ENCODE results near the gene GRM7. TPM values are rescaled to one million over a fixed set of nuclear protein-coding genes. Genes with fewer than 3 reads are reported as not detected.

The GRM7 gene
- polyA plus RNA-seq, 1 donor from 2014 or later = 23.8 TPM

DNA sequence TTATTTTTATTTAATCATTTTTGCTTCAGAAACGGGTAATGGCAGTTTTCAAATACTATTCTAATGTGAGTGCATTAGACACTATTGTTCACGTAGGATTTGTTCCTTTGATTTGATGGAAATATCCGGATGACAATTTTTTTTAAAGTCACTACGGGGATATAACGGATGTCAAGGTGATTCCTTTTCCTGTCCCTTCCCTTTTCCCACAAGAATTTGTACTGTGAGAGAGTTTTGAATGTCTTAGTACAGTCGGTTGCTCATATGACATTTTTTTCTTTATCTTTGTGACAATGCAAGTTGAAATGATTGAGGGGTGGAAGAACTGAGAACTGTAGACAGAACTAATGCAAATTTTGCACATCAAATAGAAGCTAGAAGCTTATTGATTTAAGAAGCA, 209.5 kb downstream of the GRM7 start:
- Histone ChIP-seq H3K36me3 (ENCODE audit: insufficient read depth, low read length) (no peaks in the 10 kb centered on the region), H4K20me1 (ENCODE audit: insufficient read depth) (no peaks in the 10 kb centered on the region), H3K4me3 (ENCODE audit: low read length) (no peak overlapping the region), H3K27me3 (ENCODE audit: insufficient read depth, low read depth, low read length) (no peaks in the 10 kb centered on the region), H3K79me2 (replicated peaks; ENCODE audit: insufficient read depth, low read length) (no peaks in the 10 kb centered on the region), H2AFZ (ENCODE audit: low read depth, low read length) (no peak overlapping the region), H3F3A (ENCODE audit: insufficient read depth, low read length, poor library complexity, severe bottlenecking) (no peaks in the 10 kb centered on the region), H3K9me2 (ENCODE audit: insufficient read depth, low read length) (no peaks in the 10 kb centered on the region), H3K9me3 (ENCODE audit: low read length) (no peaks in the 10 kb centered on the region), H3K27ac (ENCODE audit: low read length) (peak overlapping the region; percentile 25), H3K9ac (ENCODE audit: low read length) (no peak overlapping the region), H3K4me2 (ENCODE audit: low read length) (no peak overlapping the region)
- TF ChIP-seq POLR2AphosphoS5 (IDR thresholded peaks at IDR 0.05) (no peak), EP300 (conservative IDR thresholded peaks at IDR 0.05; ENCODE audit: poor library complexity, severe bottlenecking) (peak; percentile 67)
- TF ChIP-seq, protein P1, sequence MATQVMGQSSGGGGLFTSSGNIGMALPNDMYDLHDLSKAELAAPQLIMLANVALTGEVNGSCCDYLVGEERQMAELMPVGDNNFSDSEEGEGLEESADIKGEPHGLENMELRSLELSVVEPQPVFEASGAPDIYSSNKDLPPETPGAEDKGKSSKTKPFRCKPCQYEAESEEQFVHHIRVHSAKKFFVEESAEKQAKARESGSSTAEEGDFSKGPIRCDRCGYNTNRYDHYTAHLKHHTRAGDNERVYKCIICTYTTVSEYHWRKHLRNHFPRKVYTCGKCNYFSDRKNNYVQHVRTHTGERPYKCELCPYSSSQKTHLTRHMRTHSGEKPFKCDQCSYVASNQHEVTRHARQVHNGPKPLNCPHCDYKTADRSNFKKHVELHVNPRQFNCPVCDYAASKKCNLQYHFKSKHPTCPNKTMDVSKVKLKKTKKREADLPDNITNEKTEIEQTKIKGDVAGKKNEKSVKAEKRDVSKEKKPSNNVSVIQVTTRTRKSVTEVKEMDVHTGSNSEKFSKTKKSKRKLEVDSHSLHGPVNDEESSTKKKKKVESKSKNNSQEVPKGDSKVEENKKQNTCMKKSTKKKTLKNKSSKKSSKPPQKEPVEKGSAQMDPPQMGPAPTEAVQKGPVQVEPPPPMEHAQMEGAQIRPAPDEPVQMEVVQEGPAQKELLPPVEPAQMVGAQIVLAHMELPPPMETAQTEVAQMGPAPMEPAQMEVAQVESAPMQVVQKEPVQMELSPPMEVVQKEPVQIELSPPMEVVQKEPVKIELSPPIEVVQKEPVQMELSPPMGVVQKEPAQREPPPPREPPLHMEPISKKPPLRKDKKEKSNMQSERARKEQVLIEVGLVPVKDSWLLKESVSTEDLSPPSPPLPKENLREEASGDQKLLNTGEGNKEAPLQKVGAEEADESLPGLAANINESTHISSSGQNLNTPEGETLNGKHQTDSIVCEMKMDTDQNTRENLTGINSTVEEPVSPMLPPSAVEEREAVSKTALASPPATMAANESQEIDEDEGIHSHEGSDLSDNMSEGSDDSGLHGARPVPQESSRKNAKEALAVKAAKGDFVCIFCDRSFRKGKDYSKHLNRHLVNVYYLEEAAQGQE (IDR thresholded peaks at IDR 0.05; ENCODE audit: borderline replicate concordance) = peak; percentile 80

DNA sequence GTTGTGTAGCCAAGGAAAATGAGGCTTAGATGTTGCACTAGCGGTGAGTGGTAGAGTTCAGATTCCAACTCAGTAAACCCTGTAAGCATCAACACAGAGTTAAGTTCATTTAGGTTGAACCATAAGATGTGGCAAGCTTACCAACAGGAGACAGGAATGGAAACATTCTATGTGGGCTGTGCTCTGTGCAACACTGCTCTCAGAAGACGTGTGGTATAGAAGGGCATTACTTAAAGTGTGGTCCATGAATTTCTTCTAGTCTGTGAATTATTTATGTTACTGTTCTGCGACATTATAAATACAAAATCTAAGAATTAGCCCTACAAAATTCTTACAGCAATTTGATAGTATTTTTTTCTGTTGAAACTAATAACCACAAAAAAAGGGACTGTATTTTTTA, 213.3 kb downstream of the GRM7 start:
- H2AFZ ChIP-seq (ENCODE audit: low read depth, low read length) = no peak overlapping the region
- H3K27me3 ChIP-seq (ENCODE audit: insufficient read depth, low read depth, low read length) = no peaks in the 10 kb centered on the region
- H3K79me2 ChIP-seq (replicated peaks; ENCODE audit: insufficient read depth, low read length) = no peaks in the 10 kb centered on the region
- no peaks in the 10 kb centered on the region for H3F3A ChIP-seq (ENCODE audit: insufficient read depth, low read length, poor library complexity, severe bottlenecking)
- no peaks in the 10 kb centered on the region for H3K9me3 ChIP-seq (ENCODE audit: low read length)
- no peak overlapping the region for H3K27ac ChIP-seq (ENCODE audit: low read length)
- no peak overlapping the region for H3K4me2 ChIP-seq (ENCODE audit: low read length)
- no peak overlapping the region for H3K4me3 ChIP-seq (ENCODE audit: low read length)
- no peaks in the 10 kb centered on the region for H4K20me1 ChIP-seq (ENCODE audit: insufficient read depth)
- no peaks in the 10 kb centered on the region for H3K36me3 ChIP-seq (ENCODE audit: insufficient read depth, low read length)
- TF ChIP-seq, protein P2, sequence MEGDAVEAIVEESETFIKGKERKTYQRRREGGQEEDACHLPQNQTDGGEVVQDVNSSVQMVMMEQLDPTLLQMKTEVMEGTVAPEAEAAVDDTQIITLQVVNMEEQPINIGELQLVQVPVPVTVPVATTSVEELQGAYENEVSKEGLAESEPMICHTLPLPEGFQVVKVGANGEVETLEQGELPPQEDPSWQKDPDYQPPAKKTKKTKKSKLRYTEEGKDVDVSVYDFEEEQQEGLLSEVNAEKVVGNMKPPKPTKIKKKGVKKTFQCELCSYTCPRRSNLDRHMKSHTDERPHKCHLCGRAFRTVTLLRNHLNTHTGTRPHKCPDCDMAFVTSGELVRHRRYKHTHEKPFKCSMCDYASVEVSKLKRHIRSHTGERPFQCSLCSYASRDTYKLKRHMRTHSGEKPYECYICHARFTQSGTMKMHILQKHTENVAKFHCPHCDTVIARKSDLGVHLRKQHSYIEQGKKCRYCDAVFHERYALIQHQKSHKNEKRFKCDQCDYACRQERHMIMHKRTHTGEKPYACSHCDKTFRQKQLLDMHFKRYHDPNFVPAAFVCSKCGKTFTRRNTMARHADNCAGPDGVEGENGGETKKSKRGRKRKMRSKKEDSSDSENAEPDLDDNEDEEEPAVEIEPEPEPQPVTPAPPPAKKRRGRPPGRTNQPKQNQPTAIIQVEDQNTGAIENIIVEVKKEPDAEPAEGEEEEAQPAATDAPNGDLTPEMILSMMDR (IDR thresholded peaks at IDR 0.05; ENCODE audit: poor library complexity, severe bottlenecking) = no peak
- TF ChIP-seq EP300 (conservative IDR thresholded peaks at IDR 0.05; ENCODE audit: poor library complexity, severe bottlenecking) (no peak), POLR2AphosphoS5 (IDR thresholded peaks at IDR 0.05) (no peak), EZH2 (IDR thresholded peaks at IDR 0.05; ENCODE audit: borderline replicate concordance, insufficient read depth, low read length, poor library complexity, severe bottlenecking) (no peak), RAD21 (conservative IDR thresholded peaks at IDR 0.05) (no peak), TAF1 (IDR thresholded peaks at IDR 0.05; ENCODE audit: low read depth) (no peak), MXI1 (conservative IDR thresholded peaks at IDR 0.05; ENCODE audit: poor library complexity, severe bottlenecking) (no peak), SMC3 (conservative IDR thresholded peaks at IDR 0.05; ENCODE audit: poor library complexity) (no peak)
- TF ChIP-seq, protein P1 (IDR thresholded peaks at IDR 0.05; ENCODE audit: borderline replicate concordance) = no peak
- no peak overlapping the region for H3K9ac ChIP-seq (ENCODE audit: low read length)
- H3K9me2 ChIP-seq (ENCODE audit: insufficient read depth, low read length) = no peaks in the 10 kb centered on the region
